NCI-H2227 treated with DMSO at 0.1 percent for 48 hours (cell line): Measurements from ENCODE around the gene LMAN2.
"Not testable (repeated sequence)": the region's sequence is repeated elsewhere in the genome, so short reads cannot be mapped to it uniquely, and the experiment has no call there.

ENCODE experiments used
- DNase-seq: peaks from one replicate; lab custom pipeline; 2025; lab: John Stamatoyannopoulos, UW

The LMAN2 gene

GRCh38 chr5:177378884-177379883, 27.7 kb upstream of the LMAN2 start:
- DNase-seq, result no peak

- DNase-seq, result no peak
Measured at GRCh38 chr5:177377851-177378776, 26.6 kb upstream of the LMAN2 start.

- DNase-seq, result no peak
Measured at GRCh38 chr5:177376107-177376506, 24.6 kb upstream of the LMAN2 start.

GRCh38 chr5:177375516-177375915, 24.0 kb upstream of the LMAN2 start:
- not testable (repeated sequence) for DNase-seq

- no peak for DNase-seq
Measured at GRCh38 chr5:177374211-177374610, 22.7 kb upstream of the LMAN2 start.

- DNase-seq, result no peak
Measured at GRCh38 chr5:177373806-177374205, 22.3 kb upstream of the LMAN2 start.

- DNase-seq, result no peak
Measured at GRCh38 chr5:177372910-177373309, 21.4 kb upstream of the LMAN2 start.

GRCh38 chr5:177372034-177372896, 20.8 kb upstream of the LMAN2 start:
- DNase-seq, result no peak

- no peak for DNase-seq
Measured at GRCh38 chr5:177371120-177372033, 19.9 kb upstream of the LMAN2 start.

GRCh38 chr5:177370488-177371119, 19.1 kb upstream of the LMAN2 start:
- peak; percentile 6 for DNase-seq

GRCh38 chr5:177369645-177370440, 18.4 kb upstream of the LMAN2 start:
- DNase-seq, result no peak

- no peak for DNase-seq
Measured at GRCh38 chr5:177368869-177369644, 17.6 kb upstream of the LMAN2 start.

GRCh38 chr5:177367981-177368868, 16.8 kb upstream of the LMAN2 start:
- no peak for DNase-seq

- DNase-seq, result no peak
Measured at GRCh38 chr5:177367323-177367848, 15.9 kb upstream of the LMAN2 start.

GRCh38 chr5:177366528-177367322, 15.3 kb upstream of the LMAN2 start:
- DNase-seq, result peak; percentile 9

GRCh38 chr5:177365845-177366527, 14.5 kb upstream of the LMAN2 start:
- no peak for DNase-seq
